NCI-H524 (cell line): ENCODE results near the gene VWA8.
"Not testable (repeated sequence)": the region's sequence is repeated elsewhere in the genome, so short reads cannot be mapped to it uniquely, and the experiment has no call there.

Source experiments
- DNase-seq, 2 experiments: peaks; one replicate each; lab custom pipeline; 2025; lab: John Stamatoyannopoulos, UW

The VWA8 gene

DNA sequence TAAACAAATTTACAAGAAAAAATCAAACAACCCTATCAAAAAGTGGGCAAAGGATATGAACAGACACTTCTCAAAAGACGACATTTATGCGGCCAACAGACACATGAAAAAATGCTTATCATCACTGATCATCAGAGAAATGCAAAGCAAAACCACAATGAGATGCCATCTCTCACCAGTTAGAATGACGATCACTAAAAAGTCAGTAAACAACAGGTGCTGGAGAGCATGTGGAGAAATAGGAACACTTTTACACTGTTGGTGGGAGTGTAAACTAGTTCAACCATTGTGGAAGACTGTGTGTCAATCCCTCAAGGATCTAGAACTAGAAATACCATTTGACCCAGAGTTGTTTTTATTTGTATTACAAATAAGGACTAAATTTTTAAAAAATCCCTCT, 215.4 kb downstream of the VWA8 start:
- not testable (repeated sequence) for DNase-seq

- DNase-seq = no peak
Measured at GRCh38 chr13:41742917-41743552, 217.9 kb downstream of the VWA8 start.

DNA sequence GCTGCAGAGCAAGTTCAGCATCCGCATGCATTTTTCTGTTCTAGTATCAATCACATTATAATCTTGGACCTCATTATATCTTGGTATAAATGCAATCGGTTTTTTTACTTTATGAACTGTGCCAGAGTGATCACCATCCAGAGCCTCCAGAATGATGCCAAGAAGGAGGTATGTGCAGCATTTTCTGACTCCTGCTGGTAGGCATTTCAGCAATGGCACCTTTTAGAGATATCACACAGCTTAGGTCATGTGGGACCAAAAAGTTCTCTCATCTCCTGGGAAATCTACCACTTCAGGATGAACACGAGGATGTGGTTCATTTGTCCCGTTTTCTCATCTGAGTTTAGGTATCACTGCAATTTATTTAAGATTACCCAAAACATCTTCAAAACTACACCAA, 220.4 kb downstream of the VWA8 start:
- DNase-seq = no peak

- DNase-seq = no peak
Measured at GRCh38 chr13:41722684-41723535, 238.0 kb downstream of the VWA8 start.

DNA sequence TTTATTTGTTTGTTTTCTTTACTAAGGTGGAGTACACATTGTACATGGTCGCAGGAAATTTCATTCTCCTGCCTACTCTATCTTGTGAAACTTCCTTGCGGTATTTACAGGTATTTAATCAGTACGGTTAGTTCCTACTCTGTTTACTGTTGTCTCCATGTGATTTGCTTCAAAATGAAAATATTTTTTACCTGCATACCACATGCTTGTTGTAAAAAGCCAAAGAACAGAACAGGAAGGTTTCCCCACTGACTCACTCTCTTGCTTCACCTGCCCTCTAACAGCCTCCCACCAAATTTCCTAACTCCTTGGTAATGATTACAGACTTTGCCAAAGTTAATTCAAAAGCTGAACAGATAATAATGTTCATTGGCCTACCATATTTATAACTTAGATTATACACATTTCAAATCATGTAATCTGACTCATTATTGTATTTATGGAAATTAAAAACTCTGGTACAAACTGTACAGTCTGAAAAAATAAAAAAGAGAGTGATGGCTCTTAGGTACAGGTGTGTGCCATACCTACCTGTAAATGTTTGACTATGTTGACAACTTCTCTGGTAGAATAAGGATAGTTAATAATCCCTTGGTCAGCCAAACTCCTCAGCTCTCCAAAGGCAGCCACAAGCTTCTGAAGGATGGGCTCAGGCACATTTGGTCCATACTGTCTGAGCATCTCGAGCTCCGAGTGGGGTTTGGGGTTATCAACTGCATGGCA, 239.9 kb downstream of the VWA8 start:
- no peak for DNase-seq

DNA sequence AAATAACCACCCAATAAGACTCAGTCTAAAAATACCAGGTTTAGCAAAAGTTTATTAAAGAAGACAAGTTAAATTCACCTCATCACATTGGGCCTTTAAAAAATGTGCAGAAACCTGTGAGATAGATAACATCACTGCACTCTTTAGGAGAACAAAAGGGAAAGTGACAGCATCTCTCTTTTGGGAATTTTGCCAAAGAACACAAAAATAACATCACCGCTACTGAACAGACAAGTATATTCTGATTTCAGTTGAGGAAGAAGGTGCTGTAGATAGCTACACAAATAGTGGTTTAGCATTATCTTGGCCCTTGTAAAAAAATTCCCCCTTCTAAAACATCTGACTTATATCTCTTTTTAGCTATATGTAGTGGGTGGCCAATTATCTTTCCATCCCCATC, 244.7 kb downstream of the VWA8 start:
- no peak for DNase-seq

DNA sequence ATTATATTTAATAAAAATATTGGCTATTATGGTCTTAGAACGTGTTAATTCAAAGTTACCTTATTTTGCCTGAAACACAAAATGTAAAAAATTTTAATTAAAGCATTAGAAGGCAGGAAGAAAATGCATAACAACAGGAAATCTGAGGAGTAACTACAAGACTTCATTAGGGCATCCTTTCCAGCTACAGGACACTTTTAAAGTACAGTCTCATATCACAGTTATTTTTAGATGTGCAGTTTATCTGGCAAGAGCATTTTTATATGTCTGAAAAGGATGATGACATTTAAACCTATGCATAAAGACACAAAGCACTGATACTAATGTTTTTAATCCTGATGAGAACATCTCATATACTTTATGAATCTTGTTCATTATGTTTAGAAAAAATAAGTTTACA, 247.5 kb downstream of the VWA8 start:
- DNase-seq = no peak

- DNase-seq = no peak
Measured at GRCh38 chr13:41710771-41711170, 250.1 kb downstream of the VWA8 start.

GRCh38 chr13:41709511-41709910, 251.4 kb downstream of the VWA8 start:
- DNase-seq = no peak

DNA sequence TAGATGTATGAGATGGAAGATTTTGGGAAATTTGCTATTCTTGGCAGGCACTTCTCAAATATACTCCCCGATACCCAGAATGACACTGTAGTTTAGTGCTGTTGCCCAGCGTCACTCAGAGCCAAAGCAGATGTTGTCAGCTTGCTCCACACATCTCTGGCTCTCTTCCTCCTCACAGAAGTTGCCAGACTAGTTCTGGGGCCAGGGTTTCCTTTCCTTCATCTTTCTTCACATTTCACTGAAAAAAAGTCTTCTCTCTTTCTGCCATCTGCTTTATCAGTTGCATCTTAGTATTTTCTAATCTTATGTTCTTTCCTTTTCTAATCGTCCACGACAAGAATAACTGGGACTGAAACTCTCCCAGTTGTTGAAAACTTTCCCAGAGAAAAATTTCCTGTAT, 252.2 kb downstream of the VWA8 start:
- DNase-seq = no peak

- no peak for DNase-seq
Measured at GRCh38 chr13:41707194-41707821, 253.6 kb downstream of the VWA8 start.

GRCh38 chr13:41706152-41706551, 254.8 kb downstream of the VWA8 start:
- DNase-seq = no peak

- no peak for DNase-seq
Measured at GRCh38 chr13:41702540-41702939, 258.4 kb downstream of the VWA8 start.

- no peak for DNase-seq
Measured at GRCh38 chr13:41701676-41702075, 259.2 kb downstream of the VWA8 start.

DNA sequence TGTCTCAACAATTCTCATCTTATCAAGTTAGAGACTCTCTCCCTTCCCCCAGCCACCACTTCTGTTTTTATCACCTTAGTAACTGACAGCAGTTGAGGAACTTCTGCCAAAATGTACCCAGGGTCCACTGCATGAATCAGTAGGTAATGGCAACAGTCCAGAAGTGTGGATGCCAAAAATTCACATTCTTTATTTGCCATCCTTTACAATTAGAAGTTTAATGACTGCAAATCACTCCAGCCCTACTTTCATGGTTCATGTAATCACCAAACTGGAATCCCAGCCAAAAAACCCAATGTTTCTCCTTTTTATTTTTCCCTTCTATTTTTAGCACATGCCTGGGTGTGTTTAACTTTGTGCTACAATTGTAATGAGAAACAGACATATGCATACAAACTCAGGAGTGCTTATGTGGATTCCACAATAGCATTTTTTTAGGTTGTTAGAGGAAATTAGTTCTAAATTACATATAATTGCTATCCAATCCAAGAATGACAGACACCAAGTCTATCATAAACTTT, 260.1 kb downstream of the VWA8 start:
- DNase-seq = no peak

- no peak for DNase-seq
Measured at GRCh38 chr13:41699759-41700158, 261.1 kb downstream of the VWA8 start.

GRCh38 chr13:41697578-41697977, 263.3 kb downstream of the VWA8 start:
- no peak for DNase-seq

GRCh38 chr13:41696163-41697003, 264.5 kb downstream of the VWA8 start:
- DNase-seq = no peak

DNA sequence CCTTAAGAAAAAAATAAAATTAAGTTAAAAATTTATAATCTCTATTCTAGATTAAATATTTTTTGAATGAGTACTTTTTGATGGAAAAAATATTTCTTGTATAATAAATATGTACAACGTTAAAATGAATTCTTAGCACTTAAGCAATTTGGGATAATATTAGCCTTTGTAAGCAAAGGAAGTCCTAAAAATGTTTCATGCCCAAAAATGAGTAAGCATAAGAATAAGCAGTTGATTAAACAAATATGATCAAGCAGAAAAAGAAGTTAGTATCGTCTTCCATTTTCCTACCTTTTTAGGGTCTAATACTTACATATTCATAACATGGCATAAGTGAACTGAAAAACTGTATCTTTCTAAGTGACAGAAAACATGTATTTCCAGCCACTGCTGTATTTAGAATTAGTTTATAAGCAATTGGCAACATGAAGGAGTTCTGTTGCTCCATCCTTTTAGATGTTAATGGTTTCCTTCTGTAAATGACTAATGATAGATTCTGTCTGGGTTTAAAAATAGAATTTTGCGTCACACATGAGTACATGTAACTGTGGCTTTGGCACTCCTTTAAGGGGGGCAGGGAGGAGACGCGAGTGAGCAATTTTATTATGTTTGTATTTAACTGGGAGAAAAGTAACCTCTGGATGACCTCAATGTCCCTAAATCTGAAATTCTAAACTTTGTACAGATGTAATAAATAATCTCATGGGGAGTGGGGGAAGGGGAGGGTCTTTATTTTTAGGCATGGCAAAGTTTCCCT, 266.2 kb downstream of the VWA8 start:
- DNase-seq = no peak

DNA sequence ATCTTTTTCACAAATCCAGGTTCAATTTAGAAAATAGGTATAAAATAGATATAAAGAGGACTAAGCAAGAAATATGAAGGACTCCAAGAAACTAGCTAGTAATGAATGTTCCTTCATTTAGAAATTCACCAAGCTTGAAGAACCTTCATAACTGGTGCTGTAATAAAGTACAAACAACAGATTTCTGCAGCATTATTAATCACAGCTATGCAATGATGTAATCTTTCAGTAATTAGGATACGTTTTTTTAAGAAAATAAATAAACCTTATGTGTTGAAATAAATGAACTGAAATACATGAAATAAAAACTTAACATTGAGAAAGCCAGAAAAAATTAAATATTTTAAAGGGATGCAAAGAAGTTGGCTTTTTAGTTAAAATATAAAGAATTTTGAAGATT, 267.5 kb downstream of the VWA8 start:
- DNase-seq = no peak

- no peak for DNase-seq
Measured at GRCh38 chr13:41691274-41691673, 269.6 kb downstream of the VWA8 start.
